ENCODE results near the gene MTR.

The MTR gene

GRCh38 chr1:236836157-236836556 lies 41.1 kb downstream of the MTR start:
- peaks cover 95% of the 10 kb centered on the region for H3K36me3 ChIP-seq (ENCODE audit: insufficient read depth, low read length)
- H3K9ac ChIP-seq (ENCODE audit: low read length), result no peak overlapping the region
- H3K4me3 ChIP-seq (ENCODE audit: low read depth, low read length, poor library complexity, severe bottlenecking), result no peak overlapping the region
- H3K27me3 ChIP-seq (ENCODE audit: insufficient read depth, low read length), result no peaks in the 10 kb centered on the region
- H3K79me2 ChIP-seq (ENCODE audit: insufficient read depth, low read length), result no peaks in the 10 kb centered on the region
- H3K9me2 ChIP-seq (ENCODE audit: low read depth, low read length), result no peaks in the 10 kb centered on the region
- no peaks in the 10 kb centered on the region for H3K4me1 ChIP-seq (ENCODE audit: insufficient read depth, low read length, severe bottlenecking)
- no peak overlapping the region for H3K4me2 ChIP-seq (ENCODE audit: low read length)
- H3K27ac ChIP-seq (ENCODE audit: low read depth, low read length, poor library complexity, severe bottlenecking), result no peak overlapping the region
- TF ChIP-seq, protein P1, sequence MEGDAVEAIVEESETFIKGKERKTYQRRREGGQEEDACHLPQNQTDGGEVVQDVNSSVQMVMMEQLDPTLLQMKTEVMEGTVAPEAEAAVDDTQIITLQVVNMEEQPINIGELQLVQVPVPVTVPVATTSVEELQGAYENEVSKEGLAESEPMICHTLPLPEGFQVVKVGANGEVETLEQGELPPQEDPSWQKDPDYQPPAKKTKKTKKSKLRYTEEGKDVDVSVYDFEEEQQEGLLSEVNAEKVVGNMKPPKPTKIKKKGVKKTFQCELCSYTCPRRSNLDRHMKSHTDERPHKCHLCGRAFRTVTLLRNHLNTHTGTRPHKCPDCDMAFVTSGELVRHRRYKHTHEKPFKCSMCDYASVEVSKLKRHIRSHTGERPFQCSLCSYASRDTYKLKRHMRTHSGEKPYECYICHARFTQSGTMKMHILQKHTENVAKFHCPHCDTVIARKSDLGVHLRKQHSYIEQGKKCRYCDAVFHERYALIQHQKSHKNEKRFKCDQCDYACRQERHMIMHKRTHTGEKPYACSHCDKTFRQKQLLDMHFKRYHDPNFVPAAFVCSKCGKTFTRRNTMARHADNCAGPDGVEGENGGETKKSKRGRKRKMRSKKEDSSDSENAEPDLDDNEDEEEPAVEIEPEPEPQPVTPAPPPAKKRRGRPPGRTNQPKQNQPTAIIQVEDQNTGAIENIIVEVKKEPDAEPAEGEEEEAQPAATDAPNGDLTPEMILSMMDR (IDR thresholded peaks at IDR 0.05; ENCODE audit: low read length), result no peak
- no peak for TF ChIP-seq EZH2 (IDR thresholded peaks at IDR 0.05; ENCODE audit: borderline replicate concordance, low read length)
- no peaks in the 10 kb centered on the region for H3K9me3 ChIP-seq (ENCODE audit: low read length)
- no peaks in the 10 kb centered on the region for H3F3A ChIP-seq (ENCODE audit: insufficient read depth, low read length)
- no peaks in the 10 kb centered on the region for H4K20me1 ChIP-seq (ENCODE audit: insufficient read depth, low read length)
- no peak overlapping the region for H2AFZ ChIP-seq (ENCODE audit: low read length)

DNA sequence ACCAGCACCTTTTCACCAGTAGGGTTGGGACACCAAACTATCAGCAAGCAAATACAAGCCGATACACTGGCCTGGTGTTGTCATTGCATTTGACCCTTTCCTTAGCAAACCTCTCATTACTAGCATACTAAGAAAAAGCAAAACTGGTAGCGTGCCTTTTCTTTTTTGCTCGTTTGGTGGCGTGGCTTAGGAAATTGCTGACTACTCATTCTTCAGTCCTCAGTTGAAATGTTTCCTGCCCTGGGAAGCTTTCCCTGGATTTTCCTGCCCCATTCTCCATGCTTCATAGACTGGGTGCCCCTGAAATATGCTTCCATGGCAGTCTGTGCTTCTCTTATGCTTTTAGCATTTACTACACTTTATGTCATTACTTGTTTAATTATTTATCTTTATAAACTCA lies 42.0 kb downstream of the MTR start:
- H3K4me2 ChIP-seq (ENCODE audit: low read length), result no peak overlapping the region
- H3K4me1 ChIP-seq (ENCODE audit: insufficient read depth, low read length, severe bottlenecking), result no peaks in the 10 kb centered on the region
- TF ChIP-seq, protein P1 (IDR thresholded peaks at IDR 0.05; ENCODE audit: low read length), result no peak
- TF ChIP-seq EZH2 (IDR thresholded peaks at IDR 0.05; ENCODE audit: borderline replicate concordance, low read length), result no peak
- H3K27ac ChIP-seq (ENCODE audit: low read depth, low read length, poor library complexity, severe bottlenecking), result no peak overlapping the region
- no peak overlapping the region for H3K4me3 ChIP-seq (ENCODE audit: low read depth, low read length, poor library complexity, severe bottlenecking)
- H3K79me2 ChIP-seq (ENCODE audit: insufficient read depth, low read length), result no peaks in the 10 kb centered on the region
- no peak overlapping the region for H2AFZ ChIP-seq (ENCODE audit: low read length)
- no peaks in the 10 kb centered on the region for H4K20me1 ChIP-seq (ENCODE audit: insufficient read depth, low read length)
- no peaks in the 10 kb centered on the region for H3K9me3 ChIP-seq (ENCODE audit: low read length)
- H3K9ac ChIP-seq (ENCODE audit: low read length), result no peak overlapping the region
- peaks cover 90% of the 10 kb centered on the region for H3K36me3 ChIP-seq (ENCODE audit: insufficient read depth, low read length)
- H3F3A ChIP-seq (ENCODE audit: insufficient read depth, low read length), result no peaks in the 10 kb centered on the region
- no peaks in the 10 kb centered on the region for H3K9me2 ChIP-seq (ENCODE audit: low read depth, low read length)
- H3K27me3 ChIP-seq (ENCODE audit: insufficient read depth, low read length), result no peaks in the 10 kb centered on the region

DNA sequence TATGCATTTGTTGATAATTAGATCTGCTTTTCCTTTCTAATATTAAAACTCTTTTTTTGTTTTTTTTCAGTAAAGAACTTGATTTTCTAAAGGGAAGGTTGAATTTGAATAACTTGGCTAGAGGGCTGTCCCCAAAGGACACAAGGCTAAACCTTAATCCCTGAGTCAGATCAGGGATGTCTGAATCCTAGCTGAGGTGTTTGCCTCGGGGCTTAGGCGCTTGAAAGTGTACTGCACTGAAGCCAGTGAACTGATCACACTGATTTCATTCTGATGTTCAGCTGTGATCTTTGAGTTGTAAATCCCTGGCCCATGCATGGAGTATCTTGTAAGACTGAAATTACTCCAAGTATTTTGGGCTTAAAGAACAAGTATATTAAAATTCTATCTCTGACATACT lies 42.8 kb downstream of the MTR start:
- no peak overlapping the region for H2AFZ ChIP-seq (ENCODE audit: low read length)
- no peak overlapping the region for H3K4me3 ChIP-seq (ENCODE audit: low read depth, low read length, poor library complexity, severe bottlenecking)
- H3K36me3 ChIP-seq (ENCODE audit: insufficient read depth, low read length), result peaks cover 82% of the 10 kb centered on the region
- H4K20me1 ChIP-seq (ENCODE audit: insufficient read depth, low read length), result no peaks in the 10 kb centered on the region
- H3K27me3 ChIP-seq (ENCODE audit: insufficient read depth, low read length), result no peaks in the 10 kb centered on the region
- no peak overlapping the region for H3K27ac ChIP-seq (ENCODE audit: low read depth, low read length, poor library complexity, severe bottlenecking)
- H3K9ac ChIP-seq (ENCODE audit: low read length), result no peak overlapping the region
- TF ChIP-seq, protein P1 (IDR thresholded peaks at IDR 0.05; ENCODE audit: low read length), result no peak
- no peak for TF ChIP-seq EZH2 (IDR thresholded peaks at IDR 0.05; ENCODE audit: borderline replicate concordance, low read length)
- H3F3A ChIP-seq (ENCODE audit: insufficient read depth, low read length), result no peaks in the 10 kb centered on the region
- H3K9me2 ChIP-seq (ENCODE audit: low read depth, low read length), result no peaks in the 10 kb centered on the region
- H3K4me1 ChIP-seq (ENCODE audit: insufficient read depth, low read length, severe bottlenecking), result no peaks in the 10 kb centered on the region
- H3K4me2 ChIP-seq (ENCODE audit: low read length), result no peak overlapping the region
- no peaks in the 10 kb centered on the region for H3K9me3 ChIP-seq (ENCODE audit: low read length)
- no peaks in the 10 kb centered on the region for H3K79me2 ChIP-seq (ENCODE audit: insufficient read depth, low read length)
